HG02970 (cell line): ENCODE results near the gene NRK.
"Not testable (repeated sequence)": the region's sequence is repeated elsewhere in the genome, so short reads cannot be mapped to it uniquely, and the experiment has no call there.

Source experiments
- ATAC-seq: cut with Tn5 transposase; IDR thresholded peaks from one replicate; pipeline ENCODE4 v1.9.1; 2021; ENCODE audit warnings: mild to moderate bottlenecking, moderate library complexity, moderate number of reproducible peaks; ENCODE audit not compliant: unreplicated experiment, low FRiP score

Gene NRK

DNA sequence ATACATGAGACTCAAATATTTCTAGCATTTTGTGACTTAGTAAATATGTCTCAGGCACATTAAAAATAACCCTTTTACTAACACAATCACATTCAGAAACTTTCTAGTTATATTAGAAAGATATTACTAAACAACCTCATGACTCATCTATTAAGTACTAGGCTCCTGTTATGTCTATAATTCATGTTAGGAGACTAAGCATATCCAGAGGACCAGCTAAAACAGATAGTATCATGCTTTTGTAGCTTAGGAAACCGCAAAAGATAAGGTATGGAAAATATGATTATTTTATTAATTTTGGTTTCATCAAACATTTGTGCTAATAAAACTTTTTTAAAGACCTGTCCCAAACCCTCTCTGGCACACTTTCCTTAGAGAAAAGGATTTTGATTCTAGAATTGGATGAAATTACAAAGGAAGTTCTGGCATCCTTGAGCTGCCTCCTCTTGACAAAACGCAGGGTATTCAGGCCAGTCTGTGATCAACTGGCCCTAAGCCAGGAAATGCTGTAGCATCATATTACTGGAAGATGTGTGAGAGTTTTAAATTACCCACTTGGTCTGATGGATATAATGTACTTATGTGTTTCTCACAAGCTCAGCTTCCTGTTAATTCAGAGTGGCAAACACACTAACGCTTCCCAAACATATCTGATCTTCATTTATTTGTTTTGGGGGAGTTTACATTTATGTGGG lies 60.4 kb downstream of the NRK start:
- ATAC-seq = no peak

DNA sequence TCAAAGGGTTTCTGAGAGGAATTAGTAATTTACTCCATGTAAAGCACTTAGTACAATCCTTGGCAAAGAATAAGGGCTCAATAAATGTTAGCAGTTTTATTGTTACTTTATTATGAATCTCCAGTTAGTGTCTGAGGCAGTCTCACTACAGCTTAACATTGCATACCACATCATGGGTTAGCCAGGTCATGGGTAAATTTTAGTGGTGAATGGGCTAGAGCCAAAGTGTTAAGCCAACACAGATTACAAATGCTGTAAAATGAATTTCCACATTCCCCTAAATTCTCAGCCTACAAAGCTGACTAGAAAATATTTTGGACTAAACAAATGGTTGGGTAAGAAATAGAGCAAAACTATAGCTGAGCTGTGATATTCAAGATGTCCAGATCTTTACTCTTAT lies 72.4 kb downstream of the NRK start:
- ATAC-seq = no peak

DNA sequence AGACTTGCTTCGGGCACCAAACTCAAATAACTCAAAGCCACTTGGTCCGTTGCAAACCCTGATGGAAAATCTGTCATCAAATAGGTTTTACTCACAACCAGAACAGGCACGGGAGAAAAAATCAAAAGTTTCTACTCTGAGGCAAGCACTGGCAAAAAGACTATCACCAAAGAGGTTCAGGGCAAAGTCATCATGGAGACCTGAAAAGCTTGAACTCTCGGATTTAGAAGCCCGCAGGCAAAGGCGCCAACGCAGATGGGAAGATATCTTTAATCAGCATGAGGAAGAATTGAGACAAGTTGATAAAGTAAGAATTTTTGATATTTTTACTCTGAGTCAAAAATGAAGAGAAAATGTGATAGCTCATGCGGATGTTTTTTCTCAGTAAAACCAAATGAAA lies 87.2 kb downstream of the NRK start:
- ATAC-seq = no peak

DNA sequence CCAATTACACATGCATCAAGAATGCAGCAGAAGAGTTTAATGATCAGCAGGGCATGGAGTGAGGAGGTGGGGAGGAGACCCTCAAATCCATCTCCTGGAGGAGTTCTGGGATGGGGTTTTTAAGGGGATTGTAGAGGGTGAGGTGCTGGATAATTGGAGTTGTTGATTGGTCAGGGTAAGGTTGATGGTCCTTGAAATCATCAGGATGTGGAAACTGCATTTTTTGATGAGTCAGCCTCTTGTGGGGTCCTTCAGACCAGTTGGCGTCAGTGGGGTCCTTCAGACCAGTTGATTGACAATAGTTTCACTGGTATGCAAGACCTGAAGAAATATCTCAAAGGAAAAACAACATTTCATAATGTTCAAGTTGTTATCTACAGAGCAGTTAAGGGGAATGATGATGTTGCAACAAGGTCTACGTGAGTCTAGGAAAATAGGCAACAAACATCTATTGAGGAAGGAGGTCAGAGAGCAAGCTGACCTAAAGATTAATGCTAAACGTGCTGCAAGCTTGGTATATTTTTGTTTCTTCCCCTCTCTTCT lies 88.3 kb downstream of the NRK start:
- no peak for ATAC-seq

DNA sequence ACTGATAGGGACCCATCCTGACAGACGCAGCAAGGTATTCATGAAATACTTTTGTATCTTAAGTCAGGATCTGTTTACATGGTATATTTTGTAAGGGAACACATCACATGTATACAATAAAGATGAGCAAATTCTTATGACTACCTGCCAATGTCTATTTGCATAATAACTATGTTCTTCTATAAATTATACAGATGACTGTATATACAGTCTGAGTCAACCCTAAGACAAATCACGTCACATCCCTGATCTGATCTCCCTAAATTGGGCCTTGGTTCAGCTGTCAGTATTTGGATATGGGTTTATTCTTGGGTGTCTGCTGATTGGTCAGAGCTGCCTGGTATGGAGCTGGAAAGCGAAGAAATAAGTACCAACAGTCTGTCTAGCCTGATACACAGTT lies 122.9 kb downstream of the NRK start:
- ATAC-seq = no peak

DNA sequence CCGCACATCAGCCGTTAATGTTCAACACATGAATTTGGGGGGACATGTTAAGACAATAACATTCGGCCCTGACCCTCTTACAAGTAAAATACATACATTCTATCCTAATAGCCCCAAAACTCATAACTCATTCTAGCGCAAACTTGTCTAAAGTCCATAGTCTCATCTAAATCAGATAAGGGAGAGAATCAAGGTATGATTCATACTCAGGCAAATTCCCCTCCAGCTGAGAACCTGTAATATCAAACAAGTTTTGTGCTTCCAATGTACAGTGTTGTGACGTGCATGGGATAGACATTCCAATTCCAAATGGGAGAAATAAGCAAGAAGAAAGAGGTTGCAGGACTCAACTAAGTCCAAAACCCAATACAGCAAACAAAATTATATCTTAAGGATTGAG lies 147.1 kb downstream of the NRK start:
- ATAC-seq = no peak

DNA sequence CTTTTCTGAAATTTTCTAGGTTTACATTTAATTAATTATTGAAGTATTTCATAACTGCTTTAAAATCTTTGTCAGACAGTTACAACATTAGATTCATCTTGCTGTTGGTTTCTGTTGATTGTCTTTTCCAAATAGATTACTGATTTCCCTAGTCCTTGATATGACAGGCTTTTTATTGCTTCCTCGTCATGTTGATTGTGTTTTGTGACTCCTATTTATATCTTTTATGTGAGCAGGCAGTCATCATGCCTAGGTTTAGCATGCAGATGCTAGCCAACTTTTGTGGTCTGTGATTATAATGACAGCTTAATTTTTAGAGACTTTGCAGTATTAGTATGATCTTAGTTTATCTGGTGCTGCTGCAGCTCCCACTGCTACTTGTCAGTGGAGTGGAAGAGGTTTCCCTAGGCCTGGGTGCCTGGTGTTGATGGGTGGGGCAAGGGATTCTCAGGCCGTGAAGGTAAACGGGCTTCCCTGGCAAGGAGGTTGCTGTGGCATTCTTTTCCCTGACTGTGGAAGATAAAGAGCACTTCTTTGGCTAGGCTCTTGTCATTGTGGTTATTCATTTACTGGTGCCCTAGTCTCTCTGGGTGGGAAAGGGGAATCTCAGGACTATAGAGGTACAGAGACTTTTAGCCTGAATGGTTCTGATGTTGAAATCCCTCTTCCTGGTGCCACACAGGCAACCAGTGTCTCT lies 150.5 kb downstream of the NRK start:
- no peak for ATAC-seq

DNA sequence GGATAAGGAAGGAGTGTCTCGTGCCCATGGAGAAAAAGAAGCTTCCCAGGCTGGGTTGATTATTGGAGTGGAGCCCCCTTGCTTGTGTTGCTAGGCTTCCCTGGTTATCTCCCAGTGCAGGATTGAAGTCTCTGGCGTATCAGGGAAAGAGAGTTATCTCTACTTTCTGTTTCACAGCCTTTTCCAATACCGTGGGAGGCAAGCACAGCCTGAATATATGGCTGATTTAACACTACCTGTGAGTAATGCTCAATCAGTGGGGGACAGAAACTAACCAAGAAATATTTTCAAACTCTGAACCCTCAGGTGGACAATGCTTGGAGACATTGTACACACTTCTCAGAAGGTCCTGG lies 151.0 kb downstream of the NRK start:
- no peak for ATAC-seq

DNA sequence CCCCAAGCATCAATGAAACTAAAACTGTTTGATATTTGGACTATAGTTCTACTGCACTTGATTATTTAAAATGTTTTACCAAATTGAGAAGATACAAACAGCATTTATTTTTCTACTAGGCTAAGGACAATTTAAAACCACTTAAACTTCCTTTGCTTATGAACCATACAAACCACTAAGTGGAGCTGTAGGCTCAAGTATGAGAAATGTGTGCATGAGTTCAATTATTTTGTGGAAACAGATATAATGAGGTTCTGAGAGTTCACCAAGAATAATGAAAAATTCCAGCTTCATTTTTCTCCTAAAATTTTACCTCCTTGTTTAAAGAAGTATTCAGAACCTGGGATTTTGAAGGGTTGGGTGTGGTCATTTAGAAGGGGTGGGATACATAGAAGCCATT lies 153.0 kb downstream of the NRK start:
- no peak for ATAC-seq

DNA sequence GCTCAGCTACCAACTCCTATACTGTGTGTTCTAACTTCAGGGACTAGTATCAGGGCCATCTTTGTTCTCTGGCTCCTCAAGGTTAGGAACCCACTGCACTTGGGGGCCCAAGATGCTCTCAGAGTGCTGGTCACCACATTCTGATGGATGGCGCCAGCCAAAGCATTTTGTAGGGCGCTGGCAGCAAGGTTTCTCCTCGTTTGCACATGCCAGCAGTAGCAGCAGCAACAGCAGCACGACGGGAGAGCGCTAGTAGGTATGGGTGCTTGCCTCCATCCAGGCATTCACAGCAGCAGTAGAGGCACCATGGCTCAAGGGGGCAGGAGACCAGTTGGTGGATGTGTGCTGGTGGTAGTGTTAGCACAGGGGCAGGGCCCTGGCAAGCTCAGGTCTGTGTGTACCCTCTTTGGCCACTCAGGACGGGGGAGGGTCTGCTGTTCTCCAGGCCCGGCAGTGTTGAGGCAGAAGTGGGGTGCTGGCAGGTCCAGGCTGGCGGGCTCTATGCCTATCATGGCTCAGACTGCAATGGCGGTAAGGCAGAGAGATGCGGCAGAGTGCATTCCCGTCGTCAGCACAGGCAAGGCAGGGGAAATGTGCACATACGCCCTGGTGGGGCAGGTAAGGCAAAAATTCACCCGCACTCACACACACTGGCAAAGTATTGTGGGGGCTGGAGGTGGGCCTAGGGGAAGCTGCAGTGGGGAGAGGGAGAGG lies 159.6 kb downstream of the NRK start:
- ATAC-seq = no peak

DNA sequence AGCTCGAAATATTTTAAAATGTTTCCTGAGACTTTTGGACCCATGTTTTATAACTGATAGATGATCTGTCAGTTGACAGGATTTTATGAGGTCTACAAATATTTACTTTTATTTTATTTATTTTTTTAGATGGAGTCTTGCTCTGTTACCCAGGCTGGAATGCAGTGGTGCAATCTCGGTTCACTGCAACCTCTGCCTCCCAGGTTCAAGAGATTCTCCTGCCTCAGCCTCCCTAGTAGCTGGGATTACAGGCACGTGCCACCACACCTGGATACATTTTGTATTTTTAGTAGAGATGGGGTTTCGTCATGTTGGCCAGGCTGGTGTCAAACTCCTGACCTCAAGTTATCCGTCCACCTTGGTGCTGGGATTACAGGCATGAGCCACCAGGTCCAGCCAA lies 166.1 kb downstream of the NRK start:
- not testable (repeated sequence) for ATAC-seq

DNA sequence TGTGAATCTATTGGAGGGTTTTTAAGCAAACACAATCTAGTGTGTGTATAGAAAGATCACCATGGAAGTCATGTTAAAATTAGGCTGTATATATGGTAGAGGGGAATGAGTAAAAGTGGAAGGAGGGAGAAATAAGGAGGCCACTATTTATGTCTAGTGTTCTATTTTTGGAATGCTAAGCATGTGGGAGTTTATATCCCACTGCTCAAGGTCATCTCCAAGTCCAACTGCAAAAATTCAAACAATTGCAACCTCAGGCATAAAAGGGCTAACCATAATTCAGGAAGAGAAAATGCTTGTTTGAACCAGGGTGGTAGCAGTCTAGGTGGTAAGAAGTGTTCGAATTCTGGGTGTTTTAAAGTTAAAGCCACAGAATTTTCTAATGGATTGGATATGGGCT lies 177.0 kb downstream of the NRK start:
- no peak for ATAC-seq

DNA sequence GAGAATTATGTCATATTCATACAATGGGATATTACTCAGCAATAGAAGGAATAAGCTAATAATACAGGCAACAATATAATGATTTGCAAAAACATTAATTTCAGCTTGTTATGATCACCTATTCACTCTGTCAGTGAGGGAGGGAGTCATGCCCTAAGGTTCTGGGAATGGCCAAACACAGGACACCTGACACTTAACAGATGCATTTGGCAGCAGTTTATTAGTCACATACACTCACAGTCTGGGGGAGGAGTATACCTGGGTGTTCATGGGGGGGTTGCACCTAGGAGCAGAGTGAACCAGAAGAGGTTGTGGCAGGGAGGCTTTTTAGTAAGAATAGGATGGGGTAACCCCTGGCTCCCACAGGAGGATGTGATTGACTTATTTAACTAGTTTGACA lies 177.9 kb downstream of the NRK start:
- no peak for ATAC-seq

DNA sequence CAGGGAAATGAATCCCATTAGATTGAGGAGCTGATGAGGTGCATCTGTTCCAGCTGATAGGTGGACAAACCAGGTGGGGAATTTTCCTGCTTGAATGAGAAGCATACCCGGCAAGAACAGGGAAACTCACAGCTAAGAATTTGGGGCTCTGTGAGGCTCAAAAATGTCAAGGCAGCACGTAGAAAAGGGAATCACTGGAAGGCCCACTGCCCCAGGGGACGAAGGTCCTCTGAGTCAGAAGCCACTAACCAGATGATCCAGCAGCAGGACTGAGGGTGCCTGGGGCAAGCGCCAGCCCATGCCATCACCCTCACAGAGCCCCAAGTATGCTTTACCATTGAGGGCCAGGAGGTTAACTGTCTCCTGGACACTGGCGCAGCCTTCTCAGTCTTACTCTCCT lies 178.3 kb downstream of the NRK start:
- ATAC-seq = not testable (repeated sequence)

DNA sequence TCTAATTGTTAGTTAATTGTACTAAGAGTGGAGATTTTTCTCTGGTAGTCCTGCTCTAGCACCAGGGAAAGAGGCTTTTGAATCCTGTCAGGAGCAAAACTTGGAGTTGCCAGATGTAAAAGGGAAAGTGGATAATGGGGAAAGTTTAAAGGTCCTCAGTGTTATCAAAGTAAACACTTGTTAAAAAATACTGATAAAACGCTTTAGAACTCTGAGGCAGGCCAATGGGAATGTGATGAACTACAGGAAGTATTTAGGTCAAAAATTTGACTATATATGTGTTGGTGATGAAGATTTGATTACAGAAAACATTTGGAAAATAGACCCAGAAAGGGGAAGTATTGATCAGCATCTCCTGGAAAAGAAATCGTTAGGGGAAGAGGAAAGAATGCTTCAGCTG lies 183.3 kb downstream of the NRK start:
- no peak for ATAC-seq

DNA sequence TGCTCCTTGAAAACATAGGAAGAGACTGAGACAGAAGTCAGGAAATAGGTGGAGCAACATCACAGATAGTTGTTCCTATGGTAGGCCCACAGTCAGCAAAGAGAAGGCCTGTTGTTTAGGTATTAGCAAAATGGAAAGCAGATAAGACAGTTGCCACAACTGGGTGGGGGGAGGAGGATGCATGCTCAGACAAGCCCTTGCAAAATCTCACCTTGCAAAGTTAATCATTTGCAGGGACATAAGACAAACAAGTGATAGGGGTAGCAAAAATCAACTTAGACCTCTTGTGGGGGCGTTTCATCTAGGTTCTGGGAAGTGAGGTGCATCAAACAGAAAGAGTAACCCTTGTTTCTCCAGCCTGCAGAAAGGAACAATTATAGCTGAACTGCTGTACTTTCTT lies 185.5 kb downstream of the NRK start:
- no peak for ATAC-seq
